Measurements from ENCODE around the gene MAB21L4. TPM values are rescaled to one million over a fixed set of nuclear protein-coding genes. Genes with fewer than 3 reads are reported as not detected.

MAB21L4 gene
- total RNA-seq, 1 donor from 2014 or later, result not detected

GRCh38 chr2:240930096-240930630 is 34.2 kb upstream of the MAB21L4 start:
- no peak for TF ChIP-seq CTCF (conservative IDR thresholded peaks at IDR 0.05)
- no peak for DNase-seq (ENCODE audit: low read depth, low spot score)
- Mint-ChIP-seq H3K9me3 (no peaks in the 10 kb centered on the region), H3K4me1 (no peaks in the 10 kb centered on the region), H3K4me3 (no peak overlapping the region), H3K36me3 (ENCODE audit: low read depth) (no peaks in the 10 kb centered on the region), H3K27ac (ENCODE audit: unreplicated experiment) (no peak overlapping the region), H3K27me3 (ENCODE audit: low read depth) (peaks cover 4% of the 10 kb centered on the region)

GRCh38 chr2:240929364-240930095 is 33.6 kb upstream of the MAB21L4 start:
- Mint-ChIP-seq H3K4me1 (no peaks in the 10 kb centered on the region), H3K36me3 (ENCODE audit: low read depth) (no peaks in the 10 kb centered on the region), H3K4me3 (no peak overlapping the region), H3K27ac (ENCODE audit: unreplicated experiment) (no peak overlapping the region), H3K9me3 (no peaks in the 10 kb centered on the region), H3K27me3 (ENCODE audit: low read depth) (peaks cover 4% of the 10 kb centered on the region)
- no peak for TF ChIP-seq CTCF (conservative IDR thresholded peaks at IDR 0.05)
- DNase-seq (ENCODE audit: low read depth, low spot score), result no peak

GRCh38 chr2:240928476-240929363 is 32.8 kb upstream of the MAB21L4 start:
- no peak overlapping the region for H3K27ac Mint-ChIP-seq (ENCODE audit: unreplicated experiment)
- no peak overlapping the region for H3K4me3 Mint-ChIP-seq
- H3K27me3 Mint-ChIP-seq (ENCODE audit: low read depth), result peaks cover 4% of the 10 kb centered on the region
- H3K4me1 Mint-ChIP-seq, result no peaks in the 10 kb centered on the region
- H3K9me3 Mint-ChIP-seq, result no peaks in the 10 kb centered on the region
- no peak for TF ChIP-seq CTCF (conservative IDR thresholded peaks at IDR 0.05)
- no peaks in the 10 kb centered on the region for H3K36me3 Mint-ChIP-seq (ENCODE audit: low read depth)
- DNase-seq (ENCODE audit: low read depth, low spot score), result no peak

- Mint-ChIP-seq H3K36me3 (ENCODE audit: low read depth) (no peaks in the 10 kb centered on the region), H3K4me1 (no peaks in the 10 kb centered on the region), H3K4me3 (no peak overlapping the region), H3K9me3 (no peaks in the 10 kb centered on the region), H3K27me3 (ENCODE audit: low read depth) (peaks cover 4% of the 10 kb centered on the region), H3K27ac (ENCODE audit: unreplicated experiment) (no peak overlapping the region)
- DNase-seq (ENCODE audit: low read depth, low spot score), result no peak
- no peak for TF ChIP-seq CTCF (conservative IDR thresholded peaks at IDR 0.05)
These were observed 31.4 kb upstream of the MAB21L4 start for GRCh38 chr2:240927390-240927781.

- Mint-ChIP-seq H3K27ac (ENCODE audit: unreplicated experiment) (peak overlapping the region; percentile 28), H3K36me3 (ENCODE audit: low read depth) (no peaks in the 10 kb centered on the region), H3K4me3 (no peak overlapping the region), H3K27me3 (ENCODE audit: low read depth) (peaks cover 4% of the 10 kb centered on the region), H3K4me1 (no peaks in the 10 kb centered on the region), H3K9me3 (no peaks in the 10 kb centered on the region)
- DNase-seq (ENCODE audit: low read depth, low spot score), result no peak
- TF ChIP-seq CTCF (conservative IDR thresholded peaks at IDR 0.05), result no peak
These were observed 30.8 kb upstream of the MAB21L4 start for GRCh38 chr2:240926516-240927389.

Data from neural crest cell (in vitro differentiated cells).